K562 (cell line): ENCODE measurements around the gene HAPLN3. TPM values are rescaled to one million over a fixed set of nuclear protein-coding genes. Genes with fewer than 3 reads are reported as not detected.
A peak's percentile ranks its signal among the peaks of the same experiment; 100 is the strongest.

Source experiments
- ARID1B ChIP-seq: fragments of 450-650 bp; IDR thresholded peaks from 2 replicates; pipeline ENCODE4 v1.6.1; 2016; ENCODE audit warnings: antibody characterized with exemption, mild to moderate bottlenecking, inconsistent platforms
- ARNT ChIP-seq, 2 experiments: fragments of 450-650 bp; IDR thresholded peaks; 2 replicates each; pipeline ENCODE4 v1.6.1; 2016; ENCODE audit warnings: mild to moderate bottlenecking in 1 of 2
- BHLHE40 ChIP-seq: IDR thresholded peaks from 2 replicates; pipeline ENCODE4 v1.6.1; 2011; ENCODE audit warnings: low read length, improper control_type of control experiment
- CEBPB ChIP-seq: fragments of 450-650 bp; IDR thresholded peaks from 2 replicates; pipeline ENCODE4 v1.6.1; 2016; ENCODE audit warnings: missing genetic modification characterization, missing compliant biosample characterization
- ETV5 ChIP-seq: sonication (generic); formaldehyde crosslinking; IDR thresholded peaks from 2 replicates; pipeline ENCODE4 v1.4.0; 2020; ENCODE audit warnings: low read depth, mild to moderate bottlenecking, missing genetic modification reagents
- FOXA3 ChIP-seq, 2 experiments: fragments of 450-650 bp in 1 of 2; sonication (generic) in 1 of 2; formaldehyde crosslinking; IDR thresholded peaks in 1 of 2; conservative IDR thresholded peaks in 1 of 2; 2 replicates each; pipeline versions ENCODE4 v1.4.0 to v1.8.0; 2020 to 2022; ENCODE audit warnings: mild to moderate bottlenecking in 2 of 2, missing genetic modification reagents in 1 of 2
- HDAC8 ChIP-seq: fragments of 450-650 bp; IDR thresholded peaks from 2 replicates; pipeline ENCODE4 v1.6.1; 2016; ENCODE audit warnings: mild to moderate bottlenecking, missing genetic modification characterization, moderate library complexity, missing compliant biosample characterization
- JUND ChIP-seq, 2 experiments: IDR thresholded peaks; 2 replicates in 1 of 2; 3 replicates in 1 of 2; pipeline ENCODE4 v1.6.1; 2011; ENCODE audit warnings: borderline replicate concordance in 2 of 2, low read depth in 2 of 2, low read length in 2 of 2, improper control_type of control experiment in 1 of 2, missing biosample characterization in 1 of 2, missing genetic modification characterization in 1 of 2, missing genetic modification reagents in 1 of 2
- L3MBTL2 ChIP-seq: fragments of 450-650 bp; IDR thresholded peaks from 2 replicates; pipeline ENCODE4 v1.6.1; 2016; ENCODE audit warnings: mild to moderate bottlenecking, moderate library complexity
- RB1 ChIP-seq: fragments of 450-650 bp; IDR thresholded peaks from 2 replicates; pipeline ENCODE4 v1.6.1; 2017; ENCODE audit warnings: low read depth, mild to moderate bottlenecking
- RCOR1 ChIP-seq, 2 experiments: IDR thresholded peaks; 2 replicates each; pipeline ENCODE4 v1.6.1; 2012; ENCODE audit warnings: low read depth in 2 of 2, low read length in 2 of 2, borderline replicate concordance in 1 of 2, improper control_type of control experiment in 1 of 2
- SRF ChIP-seq, 2 experiments: fragments of 250-450, 450-650 bp in 1 of 2; sonication (Bioruptor Pico) in 1 of 2; sonication (generic) in 1 of 2; formaldehyde crosslinking; IDR thresholded peaks; 2 replicates each; pipeline versions ENCODE4 v1.5.0 to v1.5.1; 2020 to 2022; ENCODE audit warnings: mild to moderate bottlenecking in 1 of 2, missing genetic modification reagents in 1 of 2
- ZNF224 ChIP-seq: sonication (generic); formaldehyde crosslinking; IDR thresholded peaks from 2 replicates; pipeline ENCODE4 v1.8.0; 2022; ENCODE audit warnings: mild to moderate bottlenecking, missing genetic modification reagents
- polyA plus RNA-seq, 8 experiments: library from polyadenylated mRNA; depleted of rRNA in 4 of 8; stranded (reverse) in 5 of 8; unstranded in 3 of 8; fragments of >200 nt; fragmentation: Nextera tagmentation in 2 of 8; fragmentation: Illumina TruSeq in 1 of 8; extraction: Ambion mirVana in 2 of 8; extraction: Trizol in 1 of 8; gene quantifications; 2 replicates each; pipeline versions ENCODE4 v1.2.1 to v1.2.3, GENCODE V29; 2011 to 2014; ENCODE audit warnings: inconsistent platforms in 1 of 8, missing spikeins in 1 of 8
- total RNA-seq, 7 experiments: library from RNA; depleted of rRNA in 6 of 7; stranded (reverse); fragments of >200 nt in 6 of 7; fragmentation: Illumina TruSeq in 2 of 7; extraction: Trizol in 2 of 7; gene quantifications; 2 replicates each; pipeline versions ENCODE4 v1.2.1 to v1.2.3, GENCODE V29; 2011 to 2021; ENCODE audit warnings: low replicate concordance in 1 of 7
- TF ChIP-seq, protein P1 (sequence below), 2 experiments: IDR thresholded peaks; 2 replicates each; pipeline ENCODE4 v1.6.1; 2011; ENCODE audit warnings: borderline replicate concordance in 1 of 2, control low read depth in 1 of 2, low read depth in 1 of 2, low read length in 1 of 2, mild to moderate bottlenecking in 1 of 2, mixed read lengths in 1 of 2, moderate library complexity in 1 of 2; ENCODE audit not compliant: insufficient read depth in 1 of 2, insufficient read length in 1 of 2, poor library complexity in 1 of 2, severe bottlenecking in 1 of 2; ENCODE audit errors: extremely low read depth in 1 of 2
- TF ChIP-seq, protein P2 (sequence below), 3 experiments: IDR thresholded peaks in 2 of 3; conservative IDR thresholded peaks in 1 of 3; 2 replicates each; pipeline ENCODE4 v1.5.1; 2011 to 2012; ENCODE audit warnings: low read length in 3 of 3, mild to moderate bottlenecking in 3 of 3, control low read depth in 2 of 3, improper control_type of control experiment in 1 of 3, inconsistent platforms in 1 of 3, low read depth in 1 of 3, mixed read lengths in 1 of 3, moderate library complexity in 1 of 3; ENCODE audit not compliant: insufficient read depth in 2 of 3

The HAPLN3 gene
- total and polyA plus RNA-seq, 9 of the 15 experiments (the other 6 are each of a cell fraction or from before 2014, with no cell fraction given), result 0.04 to 2.4 (median 0.65) TPM

DNA sequence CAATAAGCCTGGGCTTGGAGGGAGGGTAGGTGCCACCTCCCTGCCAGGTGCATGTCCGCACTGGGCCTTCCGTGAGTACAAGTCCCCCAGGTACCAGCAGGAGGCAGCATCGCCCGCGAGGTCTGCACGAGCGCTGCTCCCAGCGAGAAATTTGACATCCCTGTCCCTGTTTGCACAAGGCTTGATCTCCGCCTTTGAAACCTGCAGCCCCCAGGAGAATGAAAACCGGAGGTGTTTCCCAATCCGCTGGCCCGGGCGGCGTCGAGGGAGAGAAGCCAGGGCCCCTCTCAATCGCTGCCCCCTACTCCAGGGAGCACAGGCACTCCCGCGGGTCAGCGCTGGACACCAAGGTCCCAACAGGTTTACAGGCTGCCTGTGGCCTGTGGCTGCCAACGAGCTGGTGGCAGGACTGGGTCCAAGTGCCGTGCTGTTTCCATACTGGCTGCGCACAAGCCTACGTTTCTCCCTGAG lies 961 bp downstream of the HAPLN3 start (continued):
- TF ChIP-seq RB1 (peak; percentile 43; the same call in 1 of the 2 replicates), ARNT (IDR thresholded peaks at IDR 0.05) (no peak), ETV5 (CRISPR knock-in tag) (no peak), ZNF224 (no peak), ARID1B (no peak), FOXA3 (CRISPR knock-in tag; conservative IDR thresholded peaks at IDR 0.05 in 1 of 2, IDR thresholded peaks at IDR 0.05 in 1 of 2) (peak in 1 of 2 experiments; percentile 85; a peak in 2 of 4 replicates), RCOR1 (IDR thresholded peaks at IDR 0.05; ENCODE audit: borderline replicate concordance in 1 of 2, low read depth in 2 of 2, low read length in 2 of 2) (0 out of 4 replicates have a peak, but pooled peaks of 1 of the 2 experiments have one; percentile 26), BHLHE40 (0 out of 2 replicates have a peak, but pooled peaks have one; percentile 37), L3MBTL2 (peak; percentile 29; the same call in 1 of the 2 replicates), SRF (CRISPR knock-in tag; IDR thresholded peaks at IDR 0.05) (peak in 1 of 2 experiments; percentile 37; a peak in 1 of 4 replicates), HDAC8 (tag) (no peak), JUND (IDR thresholded peaks at IDR 0.05; ENCODE audit: borderline replicate concordance, low read depth, low read length) (0 out of 2 replicates have a peak, but pooled peaks have one; percentile 9), JUND (tag; IDR thresholded peaks at IDR 0.05; ENCODE audit: borderline replicate concordance, low read depth, low read length) (no peak), CEBPB (tag) (peak; percentile 37; the same call in 1 of the 2 replicates)
- TF ChIP-seq, protein P1, sequence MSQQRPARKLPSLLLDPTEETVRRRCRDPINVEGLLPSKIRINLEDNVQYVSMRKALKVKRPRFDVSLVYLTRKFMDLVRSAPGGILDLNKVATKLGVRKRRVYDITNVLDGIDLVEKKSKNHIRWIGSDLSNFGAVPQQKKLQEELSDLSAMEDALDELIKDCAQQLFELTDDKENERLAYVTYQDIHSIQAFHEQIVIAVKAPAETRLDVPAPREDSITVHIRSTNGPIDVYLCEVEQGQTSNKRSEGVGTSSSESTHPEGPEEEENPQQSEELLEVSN (IDR thresholded peaks at IDR 0.05; ENCODE audit: borderline replicate concordance in 1 of 2, extremely low read depth in 1 of 2, insufficient read depth in 1 of 2, insufficient read length in 1 of 2, low read depth in 1 of 2, low read length in 1 of 2, poor library complexity in 1 of 2, severe bottlenecking in 1 of 2), result peak; percentile 18 to 39
- TF ChIP-seq, protein P2, sequence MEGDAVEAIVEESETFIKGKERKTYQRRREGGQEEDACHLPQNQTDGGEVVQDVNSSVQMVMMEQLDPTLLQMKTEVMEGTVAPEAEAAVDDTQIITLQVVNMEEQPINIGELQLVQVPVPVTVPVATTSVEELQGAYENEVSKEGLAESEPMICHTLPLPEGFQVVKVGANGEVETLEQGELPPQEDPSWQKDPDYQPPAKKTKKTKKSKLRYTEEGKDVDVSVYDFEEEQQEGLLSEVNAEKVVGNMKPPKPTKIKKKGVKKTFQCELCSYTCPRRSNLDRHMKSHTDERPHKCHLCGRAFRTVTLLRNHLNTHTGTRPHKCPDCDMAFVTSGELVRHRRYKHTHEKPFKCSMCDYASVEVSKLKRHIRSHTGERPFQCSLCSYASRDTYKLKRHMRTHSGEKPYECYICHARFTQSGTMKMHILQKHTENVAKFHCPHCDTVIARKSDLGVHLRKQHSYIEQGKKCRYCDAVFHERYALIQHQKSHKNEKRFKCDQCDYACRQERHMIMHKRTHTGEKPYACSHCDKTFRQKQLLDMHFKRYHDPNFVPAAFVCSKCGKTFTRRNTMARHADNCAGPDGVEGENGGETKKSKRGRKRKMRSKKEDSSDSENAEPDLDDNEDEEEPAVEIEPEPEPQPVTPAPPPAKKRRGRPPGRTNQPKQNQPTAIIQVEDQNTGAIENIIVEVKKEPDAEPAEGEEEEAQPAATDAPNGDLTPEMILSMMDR (IDR thresholded peaks at IDR 0.05 in 2 of 3, conservative IDR thresholded peaks at IDR 0.05 in 1 of 3; ENCODE audit: insufficient read depth in 2 of 3, low read depth in 1 of 3, low read length in 3 of 3), result peak; percentile 85 to 90 (median 86)
